ENCODE measurements around the gene UBAC2.

UBAC2 gene

GRCh38 chr13:99296398-99296797 is 95.7 kb downstream of the UBAC2 start:
- CTCF ChIA-PET, result interaction anchor here (1.0 to 13.9 kb wide), 4 partner anchors 8 to 140 kb away, joined by 3 to 93 read pairs (median 6); no protein-coding TSS in a partner anchor
- POLR2A ChIA-PET, result no interaction called here
- no peak for DNase-seq (ENCODE audit: low read depth, low spot score)
- no peak for TF ChIP-seq CTCF (IDR thresholded peaks at IDR 0.05; ENCODE audit: insufficient read depth, low read length, missing control alignments)
- H3K4me3 ChIP-seq (ENCODE audit: low read depth, low read length), result no peak overlapping the region

- TF ChIP-seq CTCF (IDR thresholded peaks at IDR 0.05; ENCODE audit: insufficient read depth, low read length, missing control alignments), result no peak
- ChIA-PET CTCF (interaction anchor here (0.6 to 13.9 kb wide), 6 partner anchors 12 to 139 kb away, joined by 3 to 93 read pairs (median 4); no protein-coding TSS in a partner anchor), POLR2A (no interaction called here)
- no peak overlapping the region for H3K4me3 ChIP-seq (ENCODE audit: low read depth, low read length)
- DNase-seq (ENCODE audit: low read depth, low spot score), result no peak
Observed at GRCh38 chr13:99297331-99297730, 96.7 kb downstream of the UBAC2 start.

- DNase-seq (ENCODE audit: low read depth, low spot score), result no peak
- ChIA-PET POLR2A (no interaction called here), CTCF (interaction anchor here (0.8 to 13.9 kb wide), 6 partner anchors 11 to 139 kb away, joined by 3 to 93 read pairs (median 3); no protein-coding TSS in a partner anchor)
- TF ChIP-seq CTCF (IDR thresholded peaks at IDR 0.05; ENCODE audit: insufficient read depth, low read length, missing control alignments), result no peak
- no peak overlapping the region for H3K4me3 ChIP-seq (ENCODE audit: low read depth, low read length)
Observed at GRCh38 chr13:99298056-99298455, 97.4 kb downstream of the UBAC2 start.

- ChIA-PET POLR2A (no interaction called here), CTCF (interaction anchor here (1.1 to 13.9 kb wide), 4 partner anchors 28 to 137 kb away, joined by 3 to 93 read pairs (median 6); no protein-coding TSS in a partner anchor)
- no peak overlapping the region for H3K4me3 ChIP-seq (ENCODE audit: low read depth, low read length)
- TF ChIP-seq CTCF (IDR thresholded peaks at IDR 0.05; ENCODE audit: insufficient read depth, low read length, missing control alignments), result no peak
- no peak for DNase-seq (ENCODE audit: low read depth, low spot score)
Observed at GRCh38 chr13:99299256-99299919, 98.7 kb downstream of the UBAC2 start.

GRCh38 chr13:99299920-99300341 is 99.3 kb downstream of the UBAC2 start:
- ChIA-PET POLR2A (no interaction called here), CTCF (interaction anchor here (1.3 to 13.9 kb wide), 3 partner anchors 30 to 137 kb away, joined by 4 to 93 read pairs (median 7); no protein-coding TSS in a partner anchor)
- no peak for TF ChIP-seq CTCF (IDR thresholded peaks at IDR 0.05; ENCODE audit: insufficient read depth, low read length, missing control alignments)
- H3K4me3 ChIP-seq (ENCODE audit: low read depth, low read length), result no peak overlapping the region
- DNase-seq (ENCODE audit: low read depth, low spot score), result no peak

- CTCF ChIA-PET, result interaction anchor here (1.6 to 13.9 kb wide), 2 partner anchors 32 to 135 kb away, joined by 5 to 93 read pairs; no protein-coding TSS in a partner anchor
- POLR2A ChIA-PET, result no interaction called here
- DNase-seq (ENCODE audit: low read depth, low spot score), result no peak
- H3K4me3 ChIP-seq (ENCODE audit: low read depth, low read length), result no peak overlapping the region
- TF ChIP-seq CTCF (IDR thresholded peaks at IDR 0.05; ENCODE audit: insufficient read depth, low read length, missing control alignments), result no peak
Observed at GRCh38 chr13:99301056-99301838, 100.6 kb downstream of the UBAC2 start.

All from AG04449 (cell line).